ENCODE measurements around the gene SNX27.
"Not testable (repeated sequence)": the region's sequence is repeated elsewhere in the genome, so short reads cannot be mapped to it uniquely, and the experiment has no call there.

DNA sequence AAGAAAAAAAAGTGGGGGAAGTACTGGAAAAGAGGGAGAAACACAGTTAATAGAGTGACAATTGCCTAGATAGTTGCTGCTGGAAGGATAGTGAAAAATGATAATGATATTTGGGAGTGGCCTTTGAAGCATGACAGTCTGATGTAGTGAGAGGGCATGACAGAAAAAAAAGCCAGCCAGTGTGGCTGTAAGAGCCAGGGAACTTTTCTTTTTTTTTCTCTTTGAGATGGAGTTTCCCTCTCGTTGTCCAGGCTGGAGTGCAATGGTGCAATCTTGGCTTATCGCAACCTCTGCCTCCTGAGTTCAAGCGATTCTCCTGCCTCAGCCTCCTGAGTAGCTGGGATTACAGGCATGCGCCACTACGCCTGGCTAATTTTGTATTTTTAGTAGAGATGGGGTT, 9.3 kb upstream of the SNX27 start:
- TF ChIP-seq, protein P1, sequence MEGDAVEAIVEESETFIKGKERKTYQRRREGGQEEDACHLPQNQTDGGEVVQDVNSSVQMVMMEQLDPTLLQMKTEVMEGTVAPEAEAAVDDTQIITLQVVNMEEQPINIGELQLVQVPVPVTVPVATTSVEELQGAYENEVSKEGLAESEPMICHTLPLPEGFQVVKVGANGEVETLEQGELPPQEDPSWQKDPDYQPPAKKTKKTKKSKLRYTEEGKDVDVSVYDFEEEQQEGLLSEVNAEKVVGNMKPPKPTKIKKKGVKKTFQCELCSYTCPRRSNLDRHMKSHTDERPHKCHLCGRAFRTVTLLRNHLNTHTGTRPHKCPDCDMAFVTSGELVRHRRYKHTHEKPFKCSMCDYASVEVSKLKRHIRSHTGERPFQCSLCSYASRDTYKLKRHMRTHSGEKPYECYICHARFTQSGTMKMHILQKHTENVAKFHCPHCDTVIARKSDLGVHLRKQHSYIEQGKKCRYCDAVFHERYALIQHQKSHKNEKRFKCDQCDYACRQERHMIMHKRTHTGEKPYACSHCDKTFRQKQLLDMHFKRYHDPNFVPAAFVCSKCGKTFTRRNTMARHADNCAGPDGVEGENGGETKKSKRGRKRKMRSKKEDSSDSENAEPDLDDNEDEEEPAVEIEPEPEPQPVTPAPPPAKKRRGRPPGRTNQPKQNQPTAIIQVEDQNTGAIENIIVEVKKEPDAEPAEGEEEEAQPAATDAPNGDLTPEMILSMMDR (IDR thresholded peaks at IDR 0.05), result not testable (repeated sequence)
- TF ChIP-seq POLR2A (IDR thresholded peaks at IDR 0.05), result not testable (repeated sequence)
